ENCODE measurements around the gene STARD3. TPM values are rescaled to one million over a fixed set of nuclear protein-coding genes. Genes with fewer than 3 reads are reported as not detected.

STARD3 gene
- total RNA-seq, 1 experiment from 2014 or later, result 44.8 TPM

DNA sequence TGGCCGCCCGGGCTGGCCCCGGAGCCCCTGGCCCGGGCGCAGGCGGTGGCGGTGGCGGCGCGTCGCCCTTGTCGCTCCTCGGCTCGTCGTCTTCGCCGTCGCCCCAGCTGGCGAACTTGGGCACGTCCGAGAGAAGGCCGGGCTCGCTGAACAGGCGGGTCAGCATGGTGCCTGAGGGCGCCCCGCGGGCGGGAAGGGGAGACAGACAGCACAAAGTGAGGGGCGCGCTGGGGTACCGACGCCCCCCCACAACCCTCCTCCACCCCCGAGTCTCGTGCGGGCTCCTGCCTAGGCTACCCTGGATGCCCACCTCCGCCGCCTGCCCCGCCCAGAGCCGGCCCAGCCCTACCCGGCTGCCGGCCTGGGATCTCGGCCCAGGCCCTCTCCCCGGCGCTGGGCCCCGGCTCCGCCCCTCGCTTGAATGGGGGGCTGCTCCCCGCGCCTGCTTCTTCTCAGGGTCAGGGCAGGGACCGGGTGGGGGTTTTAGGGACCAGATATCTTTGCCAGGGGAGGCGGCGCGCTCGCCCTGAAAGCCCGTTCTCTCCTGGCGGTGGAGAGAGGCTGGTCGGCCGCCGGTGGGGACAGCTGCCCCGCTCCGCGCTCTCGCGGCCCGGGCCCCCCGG, 30.4 kb upstream of the STARD3 start:
- H3K4me1 ChIP-seq (ENCODE audit: control insufficient read depth, insufficient read depth, low read length), result no peaks in the 10 kb centered on the region
- TF ChIP-seq REST (IDR thresholded peaks at IDR 0.05; ENCODE audit: insufficient read depth in 1 of 2, low read depth in 2 of 2, low read length in 1 of 2) (no peak), TCF7L2 (IDR thresholded peaks at IDR 0.05; ENCODE audit: low read depth, low read length) (no peak), CTCF (IDR thresholded peaks at IDR 0.05) (no peak), SIN3A (IDR thresholded peaks at IDR 0.05; ENCODE audit: borderline replicate concordance, insufficient read depth, low read depth, low read length) (no peak), POLR2AphosphoS5 (IDR thresholded peaks at IDR 0.05; ENCODE audit: low read depth, low read length) (no peak)
- H3K27ac ChIP-seq (ENCODE audit: low read length), result no peak overlapping the region
- ATAC-seq (peak; percentile 70), DNase-seq (ENCODE audit: low read depth, low spot score) (no peak)
- in situ Hi-C loops (cut with HindIII; ENCODE audit: low pct_unique_long_range_greater_than_20kb, low sequenced_read_pairs), result no loop called here
- H3K27me3 ChIP-seq (ENCODE audit: control insufficient read depth, insufficient read depth, low read length), result peaks cover 14% of the 10 kb centered on the region
- no peaks in the 10 kb centered on the region for H3K9me3 ChIP-seq (ENCODE audit: control insufficient read depth, insufficient read depth, low read depth, low read length)
- intact Hi-C loops (cut with micrococcal nuclease; ENCODE audit: unreplicated experiment), result no loop called here
- ChIA-PET CTCF (interaction anchor here (0.7 kb wide), 1 partner anchor 303 kb away, joined by 8 read pairs; no protein-coding TSS in a partner anchor), POLR2A (interaction anchor here (0.6 kb wide), 1 partner anchor 12 kb away, joined by 3 read pairs; no protein-coding TSS in a partner anchor)
- H3K4me3 ChIP-seq (ENCODE audit: low read depth in 2 of 2, low read length in 2 of 2), result peak overlapping the region; percentile 12 to 20; a peak in 3 of 4 replicates
- H3K36me3 ChIP-seq (ENCODE audit: control insufficient read depth, insufficient read depth, low read length), result no peaks in the 10 kb centered on the region
- no TSS peak for BruUV-seq (replicated peaks)

DNA sequence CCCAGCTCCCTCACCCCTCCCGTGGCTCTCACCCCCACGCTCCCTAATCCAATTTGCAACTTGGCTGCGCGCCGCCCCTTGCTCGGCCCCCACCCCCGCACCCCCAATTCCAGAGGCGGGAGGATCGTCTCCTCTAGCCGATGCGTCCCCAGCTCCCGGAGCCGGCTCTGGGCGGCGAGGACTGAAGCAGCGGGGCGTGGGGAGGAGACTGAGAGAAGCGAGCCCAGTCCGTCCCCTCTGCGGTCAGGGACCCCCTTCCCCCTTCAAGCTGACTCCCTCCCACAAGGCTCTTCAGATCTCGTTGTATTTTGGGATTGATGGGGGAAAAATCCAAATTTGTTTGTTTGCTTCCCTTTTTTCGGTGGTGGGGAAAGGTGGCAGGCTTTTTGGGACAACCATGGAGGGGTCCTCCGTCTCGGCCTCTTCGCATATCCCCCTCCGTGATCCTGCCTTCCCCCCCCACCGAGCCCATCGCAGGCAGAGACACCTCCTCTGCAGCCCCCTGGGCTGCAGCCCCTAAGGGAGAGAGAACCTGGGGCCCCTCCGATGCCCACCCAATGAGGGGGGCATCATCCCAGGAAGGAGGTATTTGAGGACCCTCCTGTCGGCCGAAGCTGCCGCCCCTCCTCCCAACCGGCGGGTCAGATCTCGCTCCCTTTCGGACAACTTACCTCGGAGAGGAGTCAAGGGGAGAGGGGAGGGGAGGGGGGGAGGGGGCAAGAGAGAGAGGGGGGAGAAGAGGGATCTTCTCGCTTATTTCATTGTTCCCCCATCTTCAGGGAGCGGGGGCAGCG, 29.7 kb upstream of the STARD3 start:
- H3K27me3 ChIP-seq (ENCODE audit: control insufficient read depth, insufficient read depth, low read length), result peaks cover 12% of the 10 kb centered on the region
- H3K27ac ChIP-seq (ENCODE audit: low read length), result no peak overlapping the region
- H3K4me3 ChIP-seq (ENCODE audit: low read depth in 2 of 2, low read length in 2 of 2), result no peak overlapping the region; a peak in 1 of 4 replicates
- in situ Hi-C loops (cut with HindIII; ENCODE audit: low pct_unique_long_range_greater_than_20kb, low sequenced_read_pairs) (no loop called here), intact Hi-C loops (cut with micrococcal nuclease; ENCODE audit: unreplicated experiment) (no loop called here)
- no peaks in the 10 kb centered on the region for H3K4me1 ChIP-seq (ENCODE audit: control insufficient read depth, insufficient read depth, low read length)
- no TSS peak for BruUV-seq (replicated peaks)
- H3K9me3 ChIP-seq (ENCODE audit: control insufficient read depth, insufficient read depth, low read depth, low read length), result no peaks in the 10 kb centered on the region
- H3K36me3 ChIP-seq (ENCODE audit: control insufficient read depth, insufficient read depth, low read length), result no peaks in the 10 kb centered on the region
- ATAC-seq (no peak), DNase-seq (ENCODE audit: low read depth, low spot score) (no peak)
- CTCF ChIA-PET, result no interaction called here
- TF ChIP-seq POLR2AphosphoS5 (IDR thresholded peaks at IDR 0.05; ENCODE audit: low read depth, low read length) (no peak), REST (IDR thresholded peaks at IDR 0.05; ENCODE audit: insufficient read depth in 1 of 2, low read depth in 2 of 2, low read length in 1 of 2) (no peak), TCF7L2 (IDR thresholded peaks at IDR 0.05; ENCODE audit: low read depth, low read length) (no peak), CTCF (IDR thresholded peaks at IDR 0.05) (no peak), SIN3A (IDR thresholded peaks at IDR 0.05; ENCODE audit: borderline replicate concordance, insufficient read depth, low read depth, low read length) (no peak)
- POLR2A ChIA-PET, result interaction anchor here (0.6 kb wide), 2 partner anchors 12 to 43 kb away, joined by 3 to 18 read pairs; no protein-coding TSS in a partner anchor
